GM19023 (cell line): ENCODE measurements around the gene SURF2.

Source experiments
- ATAC-seq: cut with Tn5 transposase; IDR thresholded peaks from one replicate; pipeline ENCODE4 v1.9.1; 2021; ENCODE audit warnings: mild to moderate bottlenecking, moderate library complexity; ENCODE audit not compliant: unreplicated experiment

SURF2 gene

DNA sequence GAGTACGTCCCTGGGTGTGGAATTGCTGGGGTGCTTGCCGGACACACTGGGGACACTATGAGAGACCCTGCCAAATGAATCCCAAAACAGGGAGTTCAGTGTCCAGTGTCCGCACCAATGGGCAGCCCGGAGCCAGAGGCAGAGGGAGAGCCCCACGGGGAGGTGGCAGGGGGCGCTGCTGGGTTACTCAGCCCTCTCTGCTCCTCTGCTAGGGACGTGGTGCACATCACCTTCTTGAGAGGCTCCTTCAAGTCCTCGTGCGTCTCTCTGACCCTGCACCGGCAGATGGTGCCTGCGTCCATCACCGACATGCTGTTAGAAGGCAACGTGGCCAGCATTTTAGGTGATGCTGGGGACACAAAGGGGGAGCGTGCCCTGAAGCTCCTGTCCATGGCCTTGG lies 40.6 kb downstream of the SURF2 start:
- no peak for ATAC-seq

DNA sequence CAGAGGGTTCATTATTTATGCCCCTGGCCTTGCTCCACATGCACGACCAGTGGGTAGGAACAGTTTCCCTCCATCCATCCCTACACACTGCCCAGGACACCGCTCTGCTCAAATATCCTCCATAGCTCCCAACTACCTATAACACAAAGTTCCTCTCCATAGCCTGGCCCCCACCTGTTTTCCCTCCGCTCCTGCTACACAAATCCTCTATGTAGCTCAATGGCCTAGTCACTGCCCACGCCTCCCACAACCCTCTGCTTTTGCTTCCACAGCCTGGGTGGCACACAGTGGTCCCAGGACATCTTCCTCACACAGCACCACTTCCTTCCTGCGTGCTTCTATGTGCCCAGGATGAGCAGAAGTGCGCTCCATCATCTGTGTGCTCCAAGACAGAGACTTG lies 41.0 kb downstream of the SURF2 start:
- no peak for ATAC-seq

DNA sequence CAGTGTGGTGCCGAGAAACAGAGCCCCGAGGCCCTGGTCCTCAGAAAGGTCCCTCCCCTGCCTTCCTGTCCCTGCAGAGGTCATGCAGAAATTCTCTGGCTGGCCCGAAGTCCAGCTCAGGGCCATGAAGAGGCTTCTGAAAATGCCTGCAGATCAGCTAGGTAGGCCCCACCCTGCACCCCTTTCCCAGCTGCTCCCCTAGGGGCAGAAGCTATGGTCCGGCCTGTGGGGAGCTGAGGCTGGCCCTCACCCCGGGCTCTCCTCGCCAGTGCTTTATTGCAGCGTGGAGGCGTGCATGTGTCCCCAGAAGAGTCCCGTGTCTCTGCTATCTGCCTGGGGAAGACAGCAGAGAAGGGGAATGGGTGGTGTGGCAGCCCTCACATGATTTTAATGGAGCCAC lies 41.5 kb downstream of the SURF2 start:
- no peak for ATAC-seq

DNA sequence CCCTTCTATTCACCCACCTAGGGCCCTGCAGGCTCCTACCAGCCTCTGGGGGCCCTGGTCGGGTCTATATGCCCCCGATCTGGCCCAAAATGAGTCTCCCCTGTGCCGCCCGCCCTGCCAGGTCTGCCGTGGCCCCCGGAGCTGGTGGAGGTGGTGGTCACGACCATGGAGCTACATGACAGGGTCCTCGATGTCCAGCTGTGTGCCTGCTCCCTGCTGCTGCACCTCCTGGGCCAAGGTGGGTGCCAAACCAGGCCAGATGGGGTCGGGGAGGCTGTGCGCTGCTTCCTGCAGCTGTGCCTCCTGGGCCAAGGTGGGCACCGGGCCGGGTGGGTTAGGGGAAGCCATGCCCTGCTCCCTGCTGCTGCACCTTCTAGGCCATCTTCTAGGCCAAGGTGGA lies 43.9 kb downstream of the SURF2 start:
- ATAC-seq = no peak

DNA sequence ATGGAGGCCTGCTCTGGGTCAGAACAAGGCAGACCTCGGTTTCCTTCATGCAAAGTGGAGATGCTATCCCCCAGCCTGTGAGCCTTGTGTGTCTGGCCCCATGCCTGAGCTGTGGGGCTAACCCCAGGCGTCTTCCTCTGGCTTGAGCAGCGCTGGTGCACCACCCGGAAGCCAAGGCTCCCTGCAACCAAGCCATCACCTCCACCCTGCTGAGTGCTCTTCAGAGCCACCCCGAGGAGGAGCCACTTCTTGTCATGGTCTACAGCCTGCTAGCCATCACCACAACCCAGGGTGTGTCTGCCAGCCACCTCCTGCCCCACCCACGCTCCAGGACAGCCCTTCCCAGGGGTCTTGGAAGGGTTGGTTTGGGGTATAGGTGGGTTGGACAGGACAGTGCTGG lies 45.2 kb downstream of the SURF2 start:
- no peak for ATAC-seq

DNA sequence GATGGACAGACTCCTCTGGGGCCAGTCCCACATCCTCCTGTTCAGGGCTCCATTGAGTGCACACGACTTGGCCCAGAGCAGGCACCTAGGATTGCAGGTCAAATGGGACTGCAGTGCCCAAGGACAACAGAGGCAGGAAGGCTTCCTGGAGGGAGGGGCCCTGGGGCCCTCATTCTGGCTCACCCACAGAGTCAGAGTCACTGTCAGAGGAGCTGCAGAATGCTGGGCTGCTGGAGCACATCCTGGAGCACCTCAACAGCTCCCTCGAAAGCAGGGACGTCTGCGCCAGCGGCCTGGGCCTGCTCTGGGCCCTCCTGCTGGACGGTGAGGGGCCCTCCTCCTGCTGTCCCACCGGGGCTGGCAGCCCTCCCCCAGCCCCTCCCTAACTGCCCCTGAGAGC lies 46.3 kb downstream of the SURF2 start:
- ATAC-seq = no peak

DNA sequence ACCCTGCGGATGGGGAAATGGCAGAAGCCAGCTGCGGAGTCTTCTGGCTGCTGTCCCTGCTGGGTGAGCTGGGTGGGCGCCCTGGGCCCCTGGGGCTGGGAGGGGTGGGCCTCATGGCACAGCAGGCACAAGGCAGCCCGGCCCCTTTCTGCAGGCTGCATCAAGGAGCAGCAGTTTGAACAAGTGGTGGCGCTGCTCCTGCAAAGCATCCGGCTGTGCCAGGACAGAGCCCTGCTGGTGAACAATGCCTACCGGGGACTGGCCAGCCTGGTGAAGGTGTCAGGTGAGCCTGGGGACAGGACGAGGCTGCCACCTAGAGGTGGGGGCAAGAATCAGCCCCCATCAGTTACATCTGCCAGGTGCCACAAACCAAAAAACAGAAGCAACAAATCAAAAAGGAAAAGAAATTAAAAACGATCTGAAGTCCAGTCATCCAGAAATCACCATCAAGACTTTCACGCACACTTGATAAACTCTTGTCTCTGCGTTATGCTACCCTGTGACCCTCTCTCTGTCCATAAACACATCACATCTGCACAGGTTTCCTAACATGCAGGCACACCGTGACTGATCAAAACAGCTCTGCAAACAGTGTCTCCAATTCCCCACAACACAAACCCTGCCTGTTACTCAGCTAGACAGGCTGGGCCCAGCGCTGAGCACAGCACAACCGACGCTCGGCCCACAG lies 47.6 kb downstream of the SURF2 start:
- no peak for ATAC-seq

DNA sequence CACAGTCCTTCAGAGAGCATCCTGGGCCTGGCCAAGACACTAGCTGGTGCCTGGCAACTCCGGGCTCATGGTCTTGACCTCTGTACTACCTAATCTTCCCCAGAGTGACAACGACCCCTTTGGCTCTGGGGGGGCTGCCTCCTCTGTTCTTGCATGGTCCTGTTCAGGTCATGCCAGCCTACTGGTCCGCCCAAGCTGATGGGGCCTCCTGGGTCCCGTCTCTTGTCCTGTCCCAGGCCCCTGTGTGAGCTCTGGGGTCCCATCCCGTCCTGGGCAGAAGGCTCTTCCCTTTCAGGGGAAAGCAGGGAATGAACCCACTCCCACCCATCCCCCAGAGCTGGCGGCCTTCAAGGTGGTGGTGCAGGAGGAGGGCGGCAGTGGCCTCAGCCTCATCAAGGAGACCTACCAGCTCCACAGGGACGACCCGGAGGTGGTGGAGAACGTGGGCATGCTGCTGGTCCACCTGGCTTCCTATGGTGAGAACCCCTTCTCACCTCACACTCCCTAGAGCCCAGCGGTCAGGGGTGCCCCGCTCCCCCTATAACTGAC lies 48.2 kb downstream of the SURF2 start:
- ATAC-seq = no peak

DNA sequence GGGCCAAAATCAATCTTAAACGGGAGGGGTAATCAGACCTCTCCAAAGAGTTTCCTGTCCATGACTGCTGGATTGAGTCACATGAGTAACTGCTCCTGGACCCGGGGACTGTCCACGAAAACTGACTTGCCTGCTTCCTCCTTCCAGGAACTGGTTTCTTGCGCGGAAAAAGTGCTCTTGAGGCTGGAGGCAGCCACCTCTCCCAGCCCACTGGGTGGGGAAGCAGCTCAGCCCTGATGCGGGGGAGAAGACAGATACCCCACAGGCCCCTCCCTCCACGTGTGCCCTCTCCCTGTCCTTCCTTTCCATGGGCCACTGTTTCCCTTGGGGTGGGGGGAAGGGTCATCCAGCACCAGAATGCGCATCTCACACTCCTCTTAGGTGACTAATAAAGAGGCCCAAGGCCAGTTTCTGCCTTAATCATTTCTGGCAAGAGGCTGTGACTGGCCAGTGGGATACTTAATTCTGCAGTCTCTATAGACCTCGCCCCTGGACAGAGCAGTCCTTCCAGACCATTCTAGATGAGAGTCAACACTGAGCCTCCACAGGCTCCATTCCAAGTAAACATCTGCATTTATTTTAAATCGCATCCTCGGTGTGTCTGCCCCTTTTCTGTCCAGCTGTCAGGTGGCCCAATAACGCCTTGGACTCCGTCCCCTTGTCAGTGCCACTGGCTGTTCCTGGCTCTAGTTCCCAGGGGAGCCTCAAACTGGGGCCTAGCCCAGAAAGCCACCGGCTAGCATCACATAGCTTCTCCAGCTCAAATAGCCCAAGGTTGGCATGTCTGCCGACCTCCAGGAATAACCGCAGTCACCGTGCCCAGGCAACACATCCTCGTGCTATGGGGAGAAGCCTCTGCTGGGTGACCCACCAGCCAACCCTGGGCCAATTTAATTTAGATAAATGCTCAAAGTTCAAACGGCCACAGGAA lies 49.4 kb downstream of the SURF2 start:
- no peak for ATAC-seq

DNA sequence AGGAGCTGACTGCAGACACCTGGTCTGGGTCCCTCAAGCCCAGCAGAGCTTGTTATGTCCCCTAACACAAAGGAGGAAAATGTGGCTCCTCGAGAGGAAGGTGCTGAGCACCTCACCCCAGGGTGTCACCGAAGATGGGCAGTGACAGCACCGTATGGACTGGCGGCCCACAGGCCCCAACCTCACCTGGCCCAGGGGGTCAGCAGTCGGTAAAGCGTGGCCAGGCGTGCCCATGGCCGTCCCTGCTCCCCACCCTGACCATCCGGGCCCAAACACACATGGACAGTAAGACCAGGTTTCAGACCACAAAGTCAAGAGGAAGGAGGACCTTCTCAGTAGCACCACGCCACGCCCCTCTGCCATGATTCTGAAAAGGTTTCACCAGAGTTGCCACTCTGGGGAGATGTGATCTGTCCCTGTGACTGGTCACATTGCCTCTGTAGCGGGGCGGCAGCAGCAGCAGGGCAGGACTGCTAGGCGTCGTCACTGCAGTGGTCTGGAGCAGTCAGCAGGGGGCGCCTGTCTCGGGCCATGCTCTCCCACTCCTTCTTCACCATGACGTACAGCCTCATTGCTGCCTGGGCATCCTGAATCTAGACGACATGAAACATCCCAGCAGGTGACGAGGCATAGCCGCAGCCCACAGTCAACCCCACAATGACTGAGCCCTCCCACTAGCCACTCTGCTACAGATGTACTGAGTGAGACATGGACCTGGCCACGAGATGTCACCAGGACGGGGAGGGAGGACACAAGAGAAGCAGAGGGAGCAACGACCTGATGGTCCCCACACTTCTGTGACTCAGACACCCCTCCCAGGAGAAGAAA lies 50.3 kb downstream of the SURF2 start:
- ATAC-seq = peak; percentile 64

DNA sequence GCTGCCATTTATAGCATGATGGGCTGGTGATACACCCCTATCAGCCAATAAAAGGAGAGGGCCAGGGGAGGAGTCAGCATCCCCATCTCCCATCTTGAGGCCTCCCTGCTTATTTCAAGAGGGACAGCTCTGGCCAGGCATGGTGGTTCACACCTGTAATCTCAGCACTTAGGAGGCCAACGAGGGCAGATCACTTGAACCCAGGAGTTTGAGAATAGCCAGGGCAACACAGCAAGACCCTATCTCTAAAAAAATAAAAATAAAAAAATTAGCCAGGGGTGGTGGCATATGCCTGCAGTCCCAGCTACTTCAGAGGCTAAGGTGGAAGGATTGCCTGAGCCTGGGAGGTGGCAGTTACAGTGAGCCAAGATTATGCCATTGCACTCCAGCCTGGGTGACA lies 51.7 kb downstream of the SURF2 start:
- no peak for ATAC-seq
